Smooth muscle cell (in vitro differentiated cells): ENCODE data around the gene DYDC2. TPM values are rescaled to one million over a fixed set of nuclear protein-coding genes. Genes with fewer than 3 reads are reported as not detected.

ENCODE experiments used
- DNase-seq: peaks from one replicate; lab custom pipeline; 2025; ENCODE audit not compliant: unreplicated experiment; lab: John Stamatoyannopoulos, UW
- H2AFZ ChIP-seq: fragments of 200-600 bp; sonication (generic); 2 replicates; pipeline ENCODE4 v1.6.0; 2016; ENCODE audit warnings: antibody characterized with exemption, low read depth, mild to moderate bottlenecking
- H3F3A ChIP-seq: fragments of 200-600 bp; sonication (generic); 2 replicates; pipeline ENCODE4 v1.6.0; 2017; ENCODE audit warnings: antibody characterized with exemption, low read depth
- H3K27ac ChIP-seq: fragments of 200-600 bp; sonication (generic); 2 replicates; pipeline ENCODE4 v1.5.1; 2016; ENCODE audit warnings: low read depth, mild to moderate bottlenecking
- H3K27me3 ChIP-seq: fragments of 200-600 bp; sonication (generic); 2 replicates; pipeline ENCODE4 v1.6.1; 2016; ENCODE audit warnings: low read depth, mild to moderate bottlenecking
- H3K36me3 ChIP-seq: fragments of 200-600 bp; sonication (generic); 2 replicates; pipeline ENCODE4 v1.5.1; 2016; ENCODE audit warnings: low read depth
- H3K4me1 ChIP-seq: fragments of 200-600 bp; sonication (generic); 2 replicates; pipeline ENCODE4 v1.5.1; 2016; ENCODE audit warnings: low read depth
- H3K4me2 ChIP-seq: fragments of 200-600 bp; sonication (generic); 2 replicates; pipeline ENCODE4 v1.6.0; 2016; ENCODE audit warnings: mild to moderate bottlenecking
- H3K4me3 ChIP-seq: fragments of 200-600 bp; sonication (generic); 2 replicates; pipeline ENCODE4 v1.5.1; 2016; ENCODE audit warnings: mild to moderate bottlenecking
- H3K79me2 ChIP-seq: fragments of 200-600 bp; sonication (generic); 2 replicates; pipeline ENCODE4 v1.6.0; 2016; ENCODE audit warnings: low read depth, mild to moderate bottlenecking
- H3K9ac ChIP-seq: fragments of 200-600 bp; sonication (generic); 2 replicates; pipeline ENCODE4 v1.6.0; 2016; ENCODE audit warnings: low read depth
- H3K9me3 ChIP-seq: fragments of 200-600 bp; sonication (generic); replicated peaks from 2 replicates; pipeline ENCODE4 v1.5.1; 2016; ENCODE audit warnings: low read depth
- H4K20me1 ChIP-seq: fragments of 200-600 bp; sonication (generic); 2 replicates; pipeline ENCODE4 v1.6.0; 2016; ENCODE audit warnings: low read depth
- WGBS: methylation state at CpG from one replicate; pipeline ENCODE4 v1.1.7; 2016; ENCODE audit warnings: low lambda C conversion rate; 5-methylcytosine and 5-hydroxymethylcytosine counted together
- polyA plus RNA-seq: library from polyadenylated mRNA; unstranded; fragments of >200 nt; fragmentation: Nextera tagmentation; extraction: Ambion mirVana; gene quantifications from 2 replicates; pipeline ENCODE4 v1.2.1, GENCODE V29; 2016
- total RNA-seq: library from RNA; depleted of rRNA; stranded (reverse); fragments of >200 nt; gene quantifications from 2 replicates; pipeline ENCODE4 v1.2.3, GENCODE V29; 2014
- TF ChIP-seq, protein P1 (sequence below): fragments of 200-600 bp; sonication (generic); IDR thresholded peaks from 2 replicates; pipeline ENCODE4 v1.5.1; 2017; ENCODE audit warnings: borderline replicate concordance, mild to moderate bottlenecking, antibody characterized with exemption; ENCODE audit not compliant: insufficient read depth, poor library complexity, severe bottlenecking

The DYDC2 gene
- total and polyA plus RNA-seq, 2 experiments from 2014 or later, result not detected

DNA sequence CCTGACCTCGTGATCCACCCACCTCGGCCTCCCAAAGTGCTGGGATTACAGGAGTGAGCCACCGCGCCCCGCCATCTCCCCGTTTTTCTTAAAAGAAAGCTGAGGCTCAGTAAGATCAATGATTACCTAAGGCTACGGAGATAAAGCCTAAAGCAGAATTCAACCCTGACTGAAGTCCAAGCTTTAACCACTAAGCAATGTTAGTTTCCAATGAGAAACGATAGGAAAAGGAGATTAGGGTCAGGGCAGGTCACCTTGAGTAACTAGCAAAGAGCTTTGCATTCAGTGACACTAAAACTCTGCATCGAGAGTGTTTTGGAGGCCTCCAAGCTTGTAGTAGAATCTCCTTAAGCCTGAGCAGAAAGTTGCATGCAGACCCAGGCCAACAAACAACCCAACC, 34.2 kb downstream of the DYDC2 start:
- TF ChIP-seq, protein P1, sequence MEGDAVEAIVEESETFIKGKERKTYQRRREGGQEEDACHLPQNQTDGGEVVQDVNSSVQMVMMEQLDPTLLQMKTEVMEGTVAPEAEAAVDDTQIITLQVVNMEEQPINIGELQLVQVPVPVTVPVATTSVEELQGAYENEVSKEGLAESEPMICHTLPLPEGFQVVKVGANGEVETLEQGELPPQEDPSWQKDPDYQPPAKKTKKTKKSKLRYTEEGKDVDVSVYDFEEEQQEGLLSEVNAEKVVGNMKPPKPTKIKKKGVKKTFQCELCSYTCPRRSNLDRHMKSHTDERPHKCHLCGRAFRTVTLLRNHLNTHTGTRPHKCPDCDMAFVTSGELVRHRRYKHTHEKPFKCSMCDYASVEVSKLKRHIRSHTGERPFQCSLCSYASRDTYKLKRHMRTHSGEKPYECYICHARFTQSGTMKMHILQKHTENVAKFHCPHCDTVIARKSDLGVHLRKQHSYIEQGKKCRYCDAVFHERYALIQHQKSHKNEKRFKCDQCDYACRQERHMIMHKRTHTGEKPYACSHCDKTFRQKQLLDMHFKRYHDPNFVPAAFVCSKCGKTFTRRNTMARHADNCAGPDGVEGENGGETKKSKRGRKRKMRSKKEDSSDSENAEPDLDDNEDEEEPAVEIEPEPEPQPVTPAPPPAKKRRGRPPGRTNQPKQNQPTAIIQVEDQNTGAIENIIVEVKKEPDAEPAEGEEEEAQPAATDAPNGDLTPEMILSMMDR, result no peak
- 88% methylated on average over 9 of the region's 9 CpGs for WGBS

DNA sequence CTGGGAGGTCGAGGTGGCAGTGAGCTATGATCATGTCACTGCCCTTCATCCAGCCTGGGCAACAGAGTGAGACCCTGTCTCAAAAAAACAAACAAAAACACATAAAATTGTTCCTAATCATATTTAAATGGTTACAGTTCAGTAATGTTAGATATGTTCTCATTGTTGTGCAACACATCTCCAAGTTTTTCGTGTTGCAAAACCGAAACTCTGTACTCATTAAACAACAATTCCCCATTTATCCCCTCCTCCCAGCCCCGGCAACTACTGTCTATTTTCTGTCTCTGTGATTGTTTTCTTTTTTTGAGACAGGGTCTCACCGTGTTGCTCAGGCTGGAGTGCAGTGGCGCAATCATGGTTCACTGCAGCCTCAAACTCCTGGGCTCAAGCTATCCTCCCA, 35.7 kb downstream of the DYDC2 start:
- no peaks in the 10 kb centered on the region for H3F3A ChIP-seq
- no peak overlapping the region for H3K27ac ChIP-seq
- H4K20me1 ChIP-seq, result no peaks in the 10 kb centered on the region
- no peaks in the 10 kb centered on the region for H3K4me1 ChIP-seq
- DNase-seq, result no peak
- no peaks in the 10 kb centered on the region for H3K9me3 ChIP-seq
- H3K4me3 ChIP-seq, result no peak overlapping the region
- H3K36me3 ChIP-seq, result no peaks in the 10 kb centered on the region
- H3K79me2 ChIP-seq, result no peaks in the 10 kb centered on the region
- H3K4me2 ChIP-seq, result no peak overlapping the region
- TF ChIP-seq, protein P1, result no peak
- no peaks in the 10 kb centered on the region for H3K27me3 ChIP-seq
- 82% methylated on average over 6 of the region's 6 CpGs for WGBS
- H3K9ac ChIP-seq, result no peak overlapping the region
- no peak overlapping the region for H2AFZ ChIP-seq

More for the DNA sequence above, 34.2 kb downstream of the DYDC2 start:
- Histone ChIP-seq H3K27me3 (no peaks in the 10 kb centered on the region), H3K4me3 (no peak overlapping the region), H3K4me1 (no peaks in the 10 kb centered on the region), H3K79me2 (no peaks in the 10 kb centered on the region), H3K27ac (no peak overlapping the region), H3F3A (no peaks in the 10 kb centered on the region), H4K20me1 (no peaks in the 10 kb centered on the region), H3K9ac (no peak overlapping the region), H3K4me2 (no peak overlapping the region), H3K9me3 (no peaks in the 10 kb centered on the region), H3K36me3 (no peaks in the 10 kb centered on the region), H2AFZ (no peak overlapping the region)
- DNase-seq, result no peak

DNA sequence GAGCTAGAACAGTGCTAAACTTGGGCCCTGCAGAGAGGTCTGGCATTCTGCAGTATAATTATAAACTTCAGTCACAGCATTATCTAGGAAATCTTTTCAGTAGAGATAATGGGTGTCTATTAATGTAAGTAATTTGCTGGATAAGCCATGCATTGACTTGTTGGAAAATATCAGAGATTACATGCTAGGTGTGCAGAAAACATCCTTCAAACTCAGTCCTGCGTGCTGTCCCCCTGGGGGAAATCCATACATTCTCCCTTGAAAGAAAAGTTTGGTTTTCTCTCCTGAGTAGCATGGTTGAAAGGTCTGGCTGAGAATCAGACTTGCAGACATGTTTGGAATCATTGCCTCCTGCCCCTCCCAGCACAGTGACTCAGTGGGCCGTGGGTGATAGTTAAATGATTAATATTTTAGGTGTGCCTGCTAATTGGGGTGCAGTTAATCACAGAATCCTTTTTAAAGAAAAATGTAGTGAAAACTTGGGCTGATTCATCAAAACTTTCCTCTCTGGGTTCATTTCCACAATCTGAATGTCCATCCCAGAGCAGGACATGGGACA, 37.9 kb downstream of the DYDC2 start:
- DNase-seq, result no peak
- H3K9ac ChIP-seq, result no peak overlapping the region
- no peaks in the 10 kb centered on the region for H3K79me2 ChIP-seq
- WGBS, result 77% methylated on average over 2 of the region's 2 CpGs
- no peak overlapping the region for H3K4me3 ChIP-seq
- no peaks in the 10 kb centered on the region for H3K27me3 ChIP-seq
- no peak overlapping the region for H2AFZ ChIP-seq
- H3K4me1 ChIP-seq, result no peaks in the 10 kb centered on the region
- no peaks in the 10 kb centered on the region for H4K20me1 ChIP-seq
- H3K9me3 ChIP-seq, result no peaks in the 10 kb centered on the region
- TF ChIP-seq, protein P1, result no peak
- no peaks in the 10 kb centered on the region for H3F3A ChIP-seq
- H3K36me3 ChIP-seq, result no peaks in the 10 kb centered on the region
- H3K4me2 ChIP-seq, result no peak overlapping the region
- H3K27ac ChIP-seq, result no peak overlapping the region

DNA sequence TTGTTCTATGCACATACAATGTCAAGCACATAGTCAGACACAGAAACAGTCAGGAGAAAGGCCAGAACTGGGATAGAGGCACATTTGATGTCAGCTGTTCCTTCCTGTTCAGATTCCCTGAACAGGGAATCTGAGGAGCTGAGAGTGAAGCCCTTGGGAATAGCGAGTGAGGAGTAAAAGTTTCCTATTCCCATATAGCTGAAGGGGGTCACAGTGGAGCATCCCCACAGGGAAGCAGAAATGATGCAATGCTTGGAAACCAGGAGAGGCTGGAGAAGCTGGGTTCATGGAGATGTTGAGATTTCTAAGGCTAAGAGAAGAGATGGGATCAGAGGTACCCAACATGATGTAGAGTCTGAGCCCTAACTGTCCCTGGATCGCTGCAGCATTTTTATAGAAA, 40.4 kb downstream of the DYDC2 start:
- Histone ChIP-seq H3K4me3 (no peak overlapping the region), H3K27ac (no peak overlapping the region), H3K79me2 (no peaks in the 10 kb centered on the region), H2AFZ (no peak overlapping the region), H3K27me3 (no peaks in the 10 kb centered on the region), H3K9ac (no peak overlapping the region), H3K4me2 (no peak overlapping the region), H3K9me3 (no peaks in the 10 kb centered on the region), H3K36me3 (no peaks in the 10 kb centered on the region), H4K20me1 (no peaks in the 10 kb centered on the region), H3F3A (no peaks in the 10 kb centered on the region), H3K4me1 (no peaks in the 10 kb centered on the region)
- WGBS, result 93% methylated on average over 2 of the region's 2 CpGs
- TF ChIP-seq, protein P1, result no peak
- no peak for DNase-seq
